ENCODE data around the gene CCDC171. TPM values are rescaled to one million over a fixed set of nuclear protein-coding genes. Genes with fewer than 3 reads are reported as not detected.

Gene CCDC171
- total RNA-seq, 1 experiment from 2014 or later, result 2.4 TPM

DNA sequence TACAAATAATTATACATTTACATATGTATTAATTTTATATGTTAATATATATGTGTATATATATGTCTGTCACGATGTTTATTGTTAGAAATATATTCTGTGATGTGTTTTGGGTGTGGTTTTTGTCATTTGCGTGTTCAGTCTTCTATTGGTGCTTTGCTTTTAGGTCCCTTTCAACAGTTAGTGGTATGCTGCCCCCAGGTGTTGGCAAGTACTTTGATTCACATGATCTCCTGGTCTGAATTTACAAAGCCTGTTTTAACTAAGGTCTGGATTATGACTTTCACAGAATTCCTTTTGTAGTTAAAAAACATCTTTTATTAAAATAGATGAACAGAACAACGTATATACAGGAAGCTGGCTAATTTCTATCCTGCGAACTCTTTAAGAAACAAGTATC is 271.5 kb downstream of the CCDC171 start:
- no peaks in the 10 kb centered on the region for H3K9me2 ChIP-seq (ENCODE audit: insufficient read depth)
- TF ChIP-seq EZH2 (IDR thresholded peaks at IDR 0.05; ENCODE audit: low read depth), result no peak
- TF ChIP-seq, protein P1, sequence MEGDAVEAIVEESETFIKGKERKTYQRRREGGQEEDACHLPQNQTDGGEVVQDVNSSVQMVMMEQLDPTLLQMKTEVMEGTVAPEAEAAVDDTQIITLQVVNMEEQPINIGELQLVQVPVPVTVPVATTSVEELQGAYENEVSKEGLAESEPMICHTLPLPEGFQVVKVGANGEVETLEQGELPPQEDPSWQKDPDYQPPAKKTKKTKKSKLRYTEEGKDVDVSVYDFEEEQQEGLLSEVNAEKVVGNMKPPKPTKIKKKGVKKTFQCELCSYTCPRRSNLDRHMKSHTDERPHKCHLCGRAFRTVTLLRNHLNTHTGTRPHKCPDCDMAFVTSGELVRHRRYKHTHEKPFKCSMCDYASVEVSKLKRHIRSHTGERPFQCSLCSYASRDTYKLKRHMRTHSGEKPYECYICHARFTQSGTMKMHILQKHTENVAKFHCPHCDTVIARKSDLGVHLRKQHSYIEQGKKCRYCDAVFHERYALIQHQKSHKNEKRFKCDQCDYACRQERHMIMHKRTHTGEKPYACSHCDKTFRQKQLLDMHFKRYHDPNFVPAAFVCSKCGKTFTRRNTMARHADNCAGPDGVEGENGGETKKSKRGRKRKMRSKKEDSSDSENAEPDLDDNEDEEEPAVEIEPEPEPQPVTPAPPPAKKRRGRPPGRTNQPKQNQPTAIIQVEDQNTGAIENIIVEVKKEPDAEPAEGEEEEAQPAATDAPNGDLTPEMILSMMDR (conservative IDR thresholded peaks at IDR 0.05), result peak; percentile 41; the same call in 1 of the 2 replicates
- DNase-seq, result peak in 1 of 2 experiments; percentile 23
- no peaks in the 10 kb centered on the region for H4K20me1 ChIP-seq (ENCODE audit: insufficient read depth)
- CTCF ChIA-PET, result no interaction called here
- BruUV-seq (replicated peaks), result no TSS peak
- H3K4me2 ChIP-seq, result no peak overlapping the region
- H3K79me2 ChIP-seq (ENCODE audit: low read depth), result no peaks in the 10 kb centered on the region
- H3K4me1 ChIP-seq (replicated peaks; ENCODE audit: insufficient read depth), result no peaks in the 10 kb centered on the region
- no peaks in the 10 kb centered on the region for H3K27me3 ChIP-seq (ENCODE audit: insufficient read depth, low read depth)
- H3F3A ChIP-seq (ENCODE audit: insufficient read depth, low read depth), result no peaks in the 10 kb centered on the region
- H3K27ac ChIP-seq, result no peak overlapping the region
- no peak overlapping the region for H3K4me3 ChIP-seq
- no peaks in the 10 kb centered on the region for H3K9me3 ChIP-seq (ENCODE audit: insufficient read depth, low read depth)
- H3K36me3 ChIP-seq (ENCODE audit: low read depth), result no peaks in the 10 kb centered on the region
- intact Hi-C loops (cut with micrococcal nuclease; ENCODE audit: unreplicated experiment), result loop anchor here (5.0 kb wide), 1 partner anchor 312 kb away; the partner anchor contains the start of gene PSIP1
- H2AFZ ChIP-seq, result no peak overlapping the region
- POLR2A ChIA-PET (ENCODE audit: unreplicated experiment), result no interaction called here

DNA sequence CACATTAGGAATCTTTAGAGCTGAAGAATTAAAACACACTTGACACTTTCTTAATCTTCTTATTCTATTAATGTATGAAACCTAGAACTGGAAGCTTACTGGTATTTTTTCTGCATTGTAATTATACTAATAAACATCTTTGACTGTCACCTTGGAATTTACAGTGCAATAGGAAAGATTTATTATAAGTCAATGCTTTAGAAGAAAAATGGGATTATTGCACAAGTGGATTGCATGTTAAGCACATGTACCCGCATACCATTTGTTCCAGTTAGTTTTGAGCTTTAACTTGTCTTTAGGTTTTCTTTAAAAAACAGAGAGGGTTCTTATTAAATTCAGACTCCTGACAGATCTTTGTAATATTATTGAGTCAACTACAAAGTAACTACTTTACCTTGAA is 278.5 kb downstream of the CCDC171 start:
- Histone ChIP-seq H3K27me3 (ENCODE audit: insufficient read depth, low read depth) (no peaks in the 10 kb centered on the region), H2AFZ (no peak overlapping the region), H4K20me1 (ENCODE audit: insufficient read depth) (no peaks in the 10 kb centered on the region), H3K4me3 (no peak overlapping the region), H3F3A (ENCODE audit: insufficient read depth, low read depth) (no peaks in the 10 kb centered on the region), H3K79me2 (ENCODE audit: low read depth) (no peaks in the 10 kb centered on the region), H3K27ac (no peak overlapping the region), H3K9me2 (ENCODE audit: insufficient read depth) (no peaks in the 10 kb centered on the region), H3K9me3 (ENCODE audit: insufficient read depth, low read depth) (no peaks in the 10 kb centered on the region), H3K36me3 (ENCODE audit: low read depth) (no peaks in the 10 kb centered on the region), H3K4me1 (replicated peaks; ENCODE audit: insufficient read depth) (no peaks in the 10 kb centered on the region), H3K4me2 (no peak overlapping the region)
- no TSS peak for BruUV-seq (replicated peaks)
- ChIA-PET POLR2A (ENCODE audit: unreplicated experiment) (no interaction called here), CTCF (no interaction called here)
- intact Hi-C loops (cut with micrococcal nuclease; ENCODE audit: unreplicated experiment), result no loop called here
- no peak for TF ChIP-seq EZH2 (IDR thresholded peaks at IDR 0.05; ENCODE audit: low read depth)
- TF ChIP-seq, protein P1 (conservative IDR thresholded peaks at IDR 0.05), result no peak
- no peak for DNase-seq

DNA sequence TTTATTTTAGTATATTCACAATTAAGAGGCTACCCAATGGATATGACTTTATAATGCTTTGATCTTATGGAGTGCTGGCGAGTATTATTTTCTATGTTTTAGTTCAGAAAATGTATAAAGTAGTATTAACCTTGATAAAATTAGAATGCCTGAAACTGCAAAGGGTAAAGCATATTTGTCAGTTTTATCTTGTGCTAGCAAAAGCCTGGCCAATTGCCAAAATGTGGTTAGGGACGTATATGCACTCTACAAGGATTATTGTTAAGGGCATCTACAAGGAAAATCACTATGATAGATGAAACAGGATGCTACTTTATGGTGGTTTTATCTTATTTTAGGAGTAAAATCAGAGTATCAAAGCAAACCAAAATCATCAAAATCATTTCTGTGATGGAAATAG is 281.7 kb downstream of the CCDC171 start:
- Histone ChIP-seq H3F3A (ENCODE audit: insufficient read depth, low read depth) (no peaks in the 10 kb centered on the region), H3K36me3 (ENCODE audit: low read depth) (no peaks in the 10 kb centered on the region), H3K27me3 (ENCODE audit: insufficient read depth, low read depth) (no peaks in the 10 kb centered on the region), H2AFZ (no peak overlapping the region), H3K4me2 (no peak overlapping the region), H3K9me3 (ENCODE audit: insufficient read depth, low read depth) (no peaks in the 10 kb centered on the region), H4K20me1 (ENCODE audit: insufficient read depth) (no peaks in the 10 kb centered on the region), H3K4me3 (no peak overlapping the region), H3K27ac (no peak overlapping the region), H3K79me2 (ENCODE audit: low read depth) (no peaks in the 10 kb centered on the region), H3K4me1 (replicated peaks; ENCODE audit: insufficient read depth) (no peaks in the 10 kb centered on the region), H3K9me2 (ENCODE audit: insufficient read depth) (no peaks in the 10 kb centered on the region)
- intact Hi-C loops (cut with micrococcal nuclease; ENCODE audit: unreplicated experiment), result no loop called here
- no TSS peak for BruUV-seq (replicated peaks)
- TF ChIP-seq, protein P1 (conservative IDR thresholded peaks at IDR 0.05), result no peak
- TF ChIP-seq EZH2 (IDR thresholded peaks at IDR 0.05; ENCODE audit: low read depth), result no peak
- ChIA-PET POLR2A (ENCODE audit: unreplicated experiment) (no interaction called here), CTCF (no interaction called here)
- no peak for DNase-seq

Measured in PC-9 (cell line).